Neural progenitor cell (in vitro differentiated cells): ENCODE data around the gene AJAP1. TPM values are rescaled to one million over a fixed set of nuclear protein-coding genes. Genes with fewer than 3 reads are reported as not detected.

ENCODE experiments used
- DNase-seq: peaks from one replicate; pipeline ENCODE4 v3.0.0-alpha.2; 2016; ENCODE audit warnings: low spot score
- H2AFZ ChIP-seq: fragments of 200-600 bp; sonication (generic); replicated peaks from 2 replicates; pipeline ENCODE4 v1.6.1; 2016; ENCODE audit warnings: antibody characterized with exemption
- H3F3A ChIP-seq: fragments of 200-600 bp; sonication (generic); 2 replicates; pipeline ENCODE4 v1.6.1; 2016; ENCODE audit warnings: antibody characterized with exemption, low read depth
- H3K27ac ChIP-seq: fragments of 200-600 bp; sonication (generic); 2 replicates; pipeline ENCODE4 v1.5.1; 2016; ENCODE audit warnings: mild to moderate bottlenecking
- H3K27me3 ChIP-seq: fragments of 200-600 bp; sonication (generic); 2 replicates; pipeline ENCODE4 v1.6.1; 2016; ENCODE audit warnings: mild to moderate bottlenecking, moderate library complexity
- H3K36me3 ChIP-seq: fragments of 200-600 bp; sonication (generic); 2 replicates; pipeline ENCODE4 v1.5.1; 2016
- H3K4me1 ChIP-seq: fragments of 200-600 bp; sonication (generic); 2 replicates; pipeline ENCODE4 v1.6.1; 2016; ENCODE audit warnings: mixed run types
- H3K4me2 ChIP-seq: fragments of 200-600 bp; sonication (generic); 2 replicates; pipeline ENCODE4 v1.6.1; 2016
- H3K4me3 ChIP-seq: fragments of 200-600 bp; sonication (generic); 2 replicates; pipeline ENCODE4 v1.5.1; 2016
- H3K79me2 ChIP-seq: fragments of 200-600 bp; sonication (generic); 2 replicates; pipeline ENCODE4 v1.6.1; 2016; ENCODE audit warnings: low read depth
- H3K9ac ChIP-seq: fragments of 200-600 bp; sonication (generic); 2 replicates; pipeline ENCODE4 v1.6.1; 2016
- H3K9me3 ChIP-seq: fragments of 200-600 bp; sonication (generic); 2 replicates; pipeline ENCODE4 v1.5.1; 2016; ENCODE audit warnings: low read depth
- H4K20me1 ChIP-seq: fragments of 200-600 bp; sonication (generic); 2 replicates; pipeline ENCODE4 v1.6.1; 2016; ENCODE audit warnings: low read depth
- H3K27ac Mint-ChIP-seq: 3 replicates; pipeline ENCODE4 v1.8.0; 2021; ENCODE audit warnings: mixed read lengths
- H3K27me3 Mint-ChIP-seq: 2 replicates; pipeline ENCODE4 v1.8.0; 2022; ENCODE audit warnings: low read depth, mild to moderate bottlenecking, inconsistent platforms, moderate library complexity, mixed read lengths; ENCODE audit not compliant: insufficient read depth
- H3K36me3 Mint-ChIP-seq: 3 replicates; pipeline ENCODE4 v1.8.0; 2021; ENCODE audit warnings: mixed read lengths
- H3K4me1 Mint-ChIP-seq: 3 replicates; pipeline ENCODE4 v1.8.0; 2021; ENCODE audit warnings: mixed read lengths
- H3K4me3 Mint-ChIP-seq: 3 replicates; pipeline ENCODE4 v1.8.0; 2021; ENCODE audit warnings: mild to moderate bottlenecking, moderate library complexity, mixed read lengths
- H3K9me3 Mint-ChIP-seq: 3 replicates; pipeline ENCODE4 v1.8.0; 2020; ENCODE audit warnings: mixed read lengths
- CTCF ChIP-seq: fragments of 200-600 bp; sonication (generic); IDR thresholded peaks from 2 replicates; pipeline ENCODE4 v1.5.1; 2017; ENCODE audit warnings: antibody characterized with exemption, mild to moderate bottlenecking
- EZH2 ChIP-seq: fragments of 200-600 bp; sonication (generic); IDR thresholded peaks from 2 replicates; pipeline ENCODE4 v1.6.1; 2017; ENCODE audit warnings: antibody characterized with exemption, mild to moderate bottlenecking, moderate library complexity
- EZH2phosphoT487 ChIP-seq: fragments of 200-600 bp; sonication (generic); IDR thresholded peaks from 2 replicates; pipeline ENCODE4 v1.6.1; 2017; ENCODE audit warnings: antibody characterized with exemption
- total RNA-seq: library from RNA; depleted of rRNA; stranded (reverse); fragments of >200 nt; gene quantifications from 2 replicates; pipeline ENCODE4 v1.2.3, GENCODE V29; 2015; ENCODE audit warnings: low replicate concordance

AJAP1 gene
- total RNA-seq, 1 donor from 2014 or later: 0.21 TPM

GRCh38 chr1:4803335-4803734 is 148.9 kb downstream of the AJAP1 start:
- Mint-ChIP-seq H3K27ac (no peak overlapping the region), H3K4me1 (no peaks in the 10 kb centered on the region)
- H3K9me3 ChIP-seq: no peaks in the 10 kb centered on the region

GRCh38 chr1:4805987-4806386 is 151.6 kb downstream of the AJAP1 start:
- Histone ChIP-seq H4K20me1 (no peaks in the 10 kb centered on the region), H3K36me3 (no peaks in the 10 kb centered on the region), H3K4me2 (no peak overlapping the region), H3K9me3 (no peaks in the 10 kb centered on the region), H3K79me2 (no peaks in the 10 kb centered on the region), H3K4me1 (no peaks in the 10 kb centered on the region), H3F3A (no peaks in the 10 kb centered on the region), H3K4me3 (no peak overlapping the region), H3K27me3 (no peaks in the 10 kb centered on the region), H3K27ac (no peak overlapping the region), H2AFZ (no peak overlapping the region), H3K9ac (no peak overlapping the region)
- no peak overlapping the region for H3K4me3 Mint-ChIP-seq
- no peaks in the 10 kb centered on the region for H3K36me3 Mint-ChIP-seq
- H3K27me3 Mint-ChIP-seq: no peaks in the 10 kb centered on the region
- H3K9me3 Mint-ChIP-seq: peaks cover 9% of the 10 kb centered on the region
- DNase-seq: no peak
- TF ChIP-seq EZH2 (no peak), CTCF (no peak), EZH2phosphoT487 (no peak)
- H3K4me1 Mint-ChIP-seq: no peaks in the 10 kb centered on the region
- no peak overlapping the region for H3K27ac Mint-ChIP-seq

More at GRCh38 chr1:4803335-4803734, 148.9 kb downstream of the AJAP1 start:
- Histone ChIP-seq H3K4me2 (no peak overlapping the region), H2AFZ (no peak overlapping the region), H4K20me1 (no peaks in the 10 kb centered on the region), H3K79me2 (no peaks in the 10 kb centered on the region), H3K9ac (no peak overlapping the region), H3F3A (no peaks in the 10 kb centered on the region), H3K36me3 (no peaks in the 10 kb centered on the region), H3K4me3 (no peak overlapping the region), H3K27me3 (no peaks in the 10 kb centered on the region), H3K27ac (no peak overlapping the region), H3K4me1 (no peaks in the 10 kb centered on the region)
- no peaks in the 10 kb centered on the region for H3K36me3 Mint-ChIP-seq
- TF ChIP-seq EZH2phosphoT487 (no peak), EZH2 (no peak)
- no peak for DNase-seq
- H3K9me3 Mint-ChIP-seq: peaks cover 7% of the 10 kb centered on the region
- peaks cover 2% of the 10 kb centered on the region for H3K27me3 Mint-ChIP-seq
- no peak overlapping the region for H3K4me3 Mint-ChIP-seq

- peaks cover 20% of the 10 kb centered on the region for H3K9me3 Mint-ChIP-seq
Observed at GRCh38 chr1:4820543-4820942, 166.1 kb downstream of the AJAP1 start.

More at GRCh38 chr1:4820543-4820942, 166.1 kb downstream of the AJAP1 start:
- no peak overlapping the region for H3K4me3 ChIP-seq
- Mint-ChIP-seq H3K4me3 (no peak overlapping the region), H3K4me1 (peaks cover 9% of the 10 kb centered on the region), H3K27ac (no peak overlapping the region), H3K36me3 (no peaks in the 10 kb centered on the region), H3K27me3 (peaks cover 5% of the 10 kb centered on the region)
- H3K9me3 ChIP-seq: no peaks in the 10 kb centered on the region
- no peak for TF ChIP-seq EZH2phosphoT487
- no peak for TF ChIP-seq CTCF
- TF ChIP-seq EZH2: no peak
- no peak overlapping the region for H2AFZ ChIP-seq
- H4K20me1 ChIP-seq: no peaks in the 10 kb centered on the region
- H3K27me3 ChIP-seq: no peaks in the 10 kb centered on the region
- no peak overlapping the region for H3K9ac ChIP-seq
- no peaks in the 10 kb centered on the region for H3K36me3 ChIP-seq
- H3K79me2 ChIP-seq: no peaks in the 10 kb centered on the region
- no peaks in the 10 kb centered on the region for H3F3A ChIP-seq
- no peak overlapping the region for H3K4me2 ChIP-seq
- H3K27ac ChIP-seq: no peak overlapping the region
- DNase-seq: no peak
- no peaks in the 10 kb centered on the region for H3K4me1 ChIP-seq
